Liver (tissue), 3 donors: ENCODE measurements around the gene KLK7.

Experiments used
- CTCF ChIP-seq: fragments of 150-350 bp; IDR thresholded peaks from 2 replicates; pipeline ENCODE4 v1.5.1; 2017; ENCODE audit warnings: improper control_type of control experiment, low read depth, low read length; ENCODE audit not compliant: missing input control
- HNF4A ChIP-seq, 2 donors: conservative IDR thresholded peaks; 2 replicates each; pipeline ENCODE4 v1.6.1; 2016; ENCODE audit warnings: antibody characterized with exemption in 2 of 2, mild to moderate bottlenecking in 2 of 2
- HNF4G ChIP-seq: IDR thresholded peaks from 2 replicates; pipeline ENCODE4 v1.6.1; 2016; ENCODE audit warnings: antibody characterized with exemption
- RAD21 ChIP-seq, 2 donors: IDR thresholded peaks; 2 replicates each; pipeline ENCODE4 v1.6.1; 2016; ENCODE audit warnings: antibody characterized with exemption in 2 of 2, mild to moderate bottlenecking in 2 of 2
- SP1 ChIP-seq: IDR thresholded peaks from 2 replicates; pipeline ENCODE4 v1.6.1; 2018; ENCODE audit warnings: antibody characterized with exemption, mild to moderate bottlenecking
- TAF1 ChIP-seq: conservative IDR thresholded peaks from 2 replicates; pipeline ENCODE4 v1.6.1; 2016; ENCODE audit warnings: antibody characterized with exemption, mild to moderate bottlenecking
- donor health status: healthy.
- donor health status: healthy.

- TF ChIP-seq HNF4A (conservative IDR thresholded peaks at IDR 0.05) (no peak), TAF1 (no peak), SP1 (no peak), CTCF (no peak), RAD21 (IDR thresholded peaks at IDR 0.05) (no peak), HNF4G (no peak)
Observed at GRCh38 chr19:50980208-50980607, 3.5 kb downstream of the KLK7 start.
